ENCODE measurements around the gene MPST. TPM values are rescaled to one million over a fixed set of nuclear protein-coding genes. Genes with fewer than 3 reads are reported as not detected.

Gene MPST
- total and polyA plus RNA-seq, 4 experiments from 2014 or later = 3.7 to 7.4 (median 5.6) TPM

DNA sequence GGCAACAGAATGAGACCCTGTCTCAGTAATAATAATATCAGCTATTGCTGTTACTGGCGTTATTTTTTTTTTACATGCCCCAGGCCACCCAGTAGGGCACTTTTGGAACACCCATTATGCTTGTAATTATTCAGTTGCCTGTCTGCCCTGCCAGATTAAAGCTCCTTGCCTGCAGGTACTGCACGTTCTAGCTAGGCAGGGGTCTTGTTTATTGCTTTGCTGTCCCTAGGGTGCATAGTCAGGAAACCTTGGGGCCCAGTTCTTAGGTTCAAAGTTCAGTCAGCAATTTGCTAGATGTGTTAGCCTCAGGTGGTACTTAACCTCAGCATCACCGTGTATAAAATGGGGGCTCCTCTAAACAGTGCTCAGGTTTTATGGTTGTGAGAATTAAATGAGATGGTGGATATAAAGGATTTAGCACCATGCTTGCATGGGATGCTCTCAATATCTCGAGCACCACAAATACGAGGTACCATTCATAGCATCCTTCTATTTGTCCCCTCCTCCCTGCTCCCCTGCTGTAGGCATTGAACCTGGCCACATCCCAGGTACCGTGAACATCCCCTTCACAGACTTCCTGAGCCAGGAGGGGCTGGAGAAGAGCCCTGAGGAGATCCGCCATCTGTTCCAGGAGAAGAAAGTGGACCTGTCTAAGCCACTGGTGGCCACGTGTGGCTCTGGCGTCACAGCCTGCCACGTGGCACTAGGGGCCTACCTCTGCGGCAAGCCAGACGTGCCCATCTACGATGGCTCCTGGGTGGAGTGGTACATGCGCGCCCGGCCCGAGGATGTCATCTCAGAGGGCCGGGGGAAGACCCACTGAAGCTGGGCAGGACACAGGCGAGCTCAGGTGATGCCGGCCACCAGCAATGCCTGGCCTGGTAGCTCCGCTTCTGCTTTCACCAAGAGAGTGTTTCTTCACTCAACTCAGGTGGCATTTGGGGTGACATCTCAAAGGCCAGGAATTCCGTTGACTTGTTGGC is 9.4 kb downstream of the MPST start:
- POLR2A ChIA-PET (ENCODE audit: partially characterized antibody) = no interaction called here
- Histone ChIP-seq H3K27ac (ENCODE audit: low read depth, low read length) (no peak overlapping the region), H3K9me3 (ENCODE audit: control insufficient read depth in 1 of 2, low read length in 2 of 2) (no peaks in the 10 kb centered on the region), H3K36me3 (ENCODE audit: insufficient read depth, low read length) (no peaks in the 10 kb centered on the region), H3K4me3 (ENCODE audit: low read length in 2 of 2) (no peak overlapping the region), H3K4me1 (ENCODE audit: insufficient read depth, low read length) (no peaks in the 10 kb centered on the region), H3K27me3 (ENCODE audit: insufficient read depth, low read length) (no peaks in the 10 kb centered on the region)
- Mint-ChIP-seq H3K9me3 (peaks cover 0 to 2% (median 0%) of the 10 kb centered on the region in 8 donors), H3K4me3 (no peak overlapping the region), H3K4me1 (peaks cover 0 to 1% (median 0%) of the 10 kb centered on the region in 4 donors), H3K27me3 (no peaks in the 10 kb centered on the region), H3K36me3 (no peaks in the 10 kb centered on the region), H3K27ac (no peak overlapping the region)
- DNase-seq = no peak
- intact Hi-C loops (cut with micrococcal nuclease) = no loop called here
- CTCF ChIA-PET (ENCODE audit: partially characterized antibody) = interaction anchor here (1.3 kb wide), 1 partner anchor 9 kb away, joined by 4 read pairs; no protein-coding TSS in a partner anchor

DNA sequence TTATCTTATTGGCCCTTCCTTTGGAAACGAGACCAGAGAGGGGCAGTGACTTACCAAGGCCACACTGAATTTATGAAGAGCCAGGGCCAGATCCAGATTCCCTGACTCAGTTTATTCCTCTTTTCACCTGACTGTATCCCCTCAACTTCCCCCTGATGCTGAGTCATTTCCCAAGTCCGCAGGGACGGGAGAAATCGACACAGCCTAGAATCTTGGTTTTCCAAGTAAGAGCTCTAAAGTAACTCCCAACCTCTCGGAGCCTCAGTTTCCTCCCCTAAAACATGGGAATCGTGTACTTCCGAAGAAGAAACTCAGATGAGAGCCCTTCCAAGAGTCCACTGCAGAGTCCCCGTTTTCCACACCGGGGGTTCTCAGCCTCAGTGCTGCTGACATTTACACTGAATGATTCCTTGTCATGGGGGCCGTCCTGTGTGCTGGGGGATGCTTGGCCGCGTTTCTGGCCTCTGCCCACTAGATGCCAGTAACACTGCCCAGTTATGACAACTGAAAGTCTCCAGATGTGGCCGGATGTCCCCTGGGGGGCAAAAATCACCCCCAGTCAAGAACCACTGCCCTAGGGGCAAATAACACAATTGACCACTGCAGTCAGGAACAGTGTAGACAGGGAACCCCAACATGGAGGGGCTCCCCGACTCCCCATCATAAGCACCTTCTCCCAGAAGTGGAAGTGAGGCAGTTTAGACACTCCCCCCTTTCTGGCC is 11.2 kb downstream of the MPST start:
- peaks cover 0 to 5% of the 10 kb centered on the region in 2 donors for H3K27me3 Mint-ChIP-seq
- no peaks in the 10 kb centered on the region for H3K4me1 ChIP-seq (ENCODE audit: insufficient read depth, low read length)
- H3K4me1 Mint-ChIP-seq = no peaks in the 10 kb centered on the region
- no peak overlapping the region for H3K27ac Mint-ChIP-seq
- no peaks in the 10 kb centered on the region for H3K27me3 ChIP-seq (ENCODE audit: insufficient read depth, low read length)
- H3K27ac ChIP-seq (ENCODE audit: low read depth, low read length) = no peak overlapping the region
- H3K9me3 Mint-ChIP-seq = peaks cover 0 to 2% (median 0%) of the 10 kb centered on the region in 8 donors
- H3K4me3 ChIP-seq (ENCODE audit: low read length in 2 of 2) = no peak overlapping the region
- POLR2A ChIA-PET (ENCODE audit: partially characterized antibody) = no interaction called here
- no peaks in the 10 kb centered on the region for H3K36me3 ChIP-seq (ENCODE audit: insufficient read depth, low read length)
- H3K4me3 Mint-ChIP-seq = no peak overlapping the region
- no peaks in the 10 kb centered on the region for H3K36me3 Mint-ChIP-seq
- CTCF ChIA-PET (ENCODE audit: partially characterized antibody) = interaction anchor here (1.3 to 1.9 kb wide), 3 partner anchors 9 to 14 kb away, joined by 3 to 5 read pairs (median 4); no protein-coding TSS in a partner anchor
- DNase-seq = no peak
- intact Hi-C loops (cut with micrococcal nuclease) = no loop called here
- no peaks in the 10 kb centered on the region for H3K9me3 ChIP-seq (ENCODE audit: control insufficient read depth in 1 of 2, low read length in 2 of 2)

DNA sequence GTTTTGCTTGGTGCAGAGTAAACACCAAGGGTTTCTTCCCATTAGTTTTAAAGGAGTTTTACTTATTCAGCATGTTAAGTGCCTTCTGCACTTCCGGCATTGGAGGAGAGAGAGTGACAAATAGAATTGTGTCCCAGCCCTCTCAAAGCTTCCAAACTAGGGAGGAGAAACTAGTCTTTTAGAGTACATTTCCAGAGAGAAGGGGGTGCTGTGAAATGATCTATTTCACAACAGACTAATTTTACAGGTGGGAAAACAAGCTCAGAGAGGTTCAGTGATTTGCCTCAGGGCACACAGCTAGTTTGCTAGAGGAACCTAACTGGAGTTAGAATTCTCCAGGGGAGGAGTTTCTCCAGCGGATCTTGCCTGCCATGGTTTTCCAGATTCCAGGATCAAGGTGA is 12.6 kb downstream of the MPST start:
- no peaks in the 10 kb centered on the region for H3K4me1 Mint-ChIP-seq
- H3K27me3 Mint-ChIP-seq = peaks cover 0 to 12% of the 10 kb centered on the region in 2 donors
- no peaks in the 10 kb centered on the region for H3K36me3 Mint-ChIP-seq
- intact Hi-C loops (cut with micrococcal nuclease) = no loop called here
- Histone ChIP-seq H3K27ac (ENCODE audit: low read depth, low read length) (no peak overlapping the region), H3K27me3 (ENCODE audit: insufficient read depth, low read length) (no peaks in the 10 kb centered on the region), H3K9me3 (ENCODE audit: control insufficient read depth in 1 of 2, low read length in 2 of 2) (no peaks in the 10 kb centered on the region), H3K4me3 (ENCODE audit: low read length in 2 of 2) (no peak overlapping the region), H3K36me3 (ENCODE audit: insufficient read depth, low read length) (no peaks in the 10 kb centered on the region), H3K4me1 (ENCODE audit: insufficient read depth, low read length) (no peaks in the 10 kb centered on the region)
- ChIA-PET CTCF (ENCODE audit: partially characterized antibody) (interaction anchor here (1.9 to 2.6 kb wide), 2 partner anchors 10 to 12 kb away, joined by 5 to 13 read pairs; no protein-coding TSS in a partner anchor), POLR2A (ENCODE audit: partially characterized antibody) (no interaction called here)
- peaks cover 0 to 2% (median 0%) of the 10 kb centered on the region in 8 donors for H3K9me3 Mint-ChIP-seq
- DNase-seq = no peak
- H3K27ac Mint-ChIP-seq = no peak overlapping the region
- H3K4me3 Mint-ChIP-seq = no peak overlapping the region

DNA sequence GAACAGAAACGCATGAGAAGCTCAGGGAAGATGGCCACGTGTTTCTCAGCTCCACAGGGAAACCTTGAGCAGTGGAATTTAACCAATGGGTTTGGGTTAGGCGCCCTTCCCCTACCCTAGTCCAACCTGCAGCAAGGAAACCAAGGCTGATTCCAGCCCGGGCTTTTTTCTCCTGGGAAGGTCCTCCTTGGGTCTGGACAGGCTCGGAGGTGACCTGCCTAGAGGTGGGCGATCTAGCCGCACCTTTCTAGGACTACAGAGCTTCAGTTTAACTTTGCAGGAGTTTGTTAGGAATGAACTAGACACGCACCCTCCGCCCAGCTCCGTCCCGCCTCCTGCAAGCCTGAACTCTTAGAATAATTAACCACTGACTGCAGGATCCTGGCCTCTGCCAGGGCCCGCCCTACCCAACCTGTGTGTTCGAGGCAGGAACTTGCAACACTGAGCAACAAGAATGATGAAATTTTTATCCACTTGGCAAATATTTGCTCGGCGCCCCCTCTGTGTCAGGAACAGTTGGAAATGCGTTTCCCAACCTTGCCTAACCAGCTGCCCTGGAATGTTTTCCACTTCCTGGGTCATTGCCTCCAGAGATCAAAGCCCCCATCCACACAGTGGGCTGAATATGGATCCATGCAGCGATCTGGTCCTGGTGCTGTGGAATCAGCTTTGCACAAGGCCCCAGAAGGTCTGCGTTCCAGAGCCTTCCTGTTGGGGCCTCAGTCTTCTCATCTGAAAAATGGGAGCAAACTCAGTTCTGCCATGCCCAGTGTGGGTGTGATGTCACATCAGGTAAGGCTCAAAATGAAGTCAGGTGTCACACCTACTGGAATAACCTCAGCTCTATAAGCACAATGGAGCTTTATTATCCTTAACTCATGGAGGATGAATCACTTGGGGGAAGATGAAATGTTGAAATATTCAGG is 13.3 kb downstream of the MPST start:
- Mint-ChIP-seq H3K36me3 (no peaks in the 10 kb centered on the region), H3K4me3 (no peak overlapping the region), H3K27me3 (peaks cover 3 to 12% of the 10 kb centered on the region in 2 donors), H3K4me1 (no peaks in the 10 kb centered on the region), H3K27ac (no peak overlapping the region), H3K9me3 (peaks cover 0 to 2% (median 0%) of the 10 kb centered on the region in 8 donors)
- intact Hi-C loops (cut with micrococcal nuclease) = no loop called here
- no peak for DNase-seq
- H3K36me3 ChIP-seq (ENCODE audit: insufficient read depth, low read length) = no peaks in the 10 kb centered on the region
- ChIA-PET CTCF (ENCODE audit: partially characterized antibody) (interaction anchor here (1.9 to 2.6 kb wide), 2 partner anchors 11 to 12 kb away, joined by 5 to 13 read pairs; no protein-coding TSS in a partner anchor), POLR2A (ENCODE audit: partially characterized antibody) (no interaction called here)
- H3K4me1 ChIP-seq (ENCODE audit: insufficient read depth, low read length) = no peaks in the 10 kb centered on the region
- no peak overlapping the region for H3K27ac ChIP-seq (ENCODE audit: low read depth, low read length)
- H3K27me3 ChIP-seq (ENCODE audit: insufficient read depth, low read length) = no peaks in the 10 kb centered on the region
- no peaks in the 10 kb centered on the region for H3K9me3 ChIP-seq (ENCODE audit: control insufficient read depth in 1 of 2, low read length in 2 of 2)
- no peak overlapping the region for H3K4me3 ChIP-seq (ENCODE audit: low read length in 2 of 2)

DNA sequence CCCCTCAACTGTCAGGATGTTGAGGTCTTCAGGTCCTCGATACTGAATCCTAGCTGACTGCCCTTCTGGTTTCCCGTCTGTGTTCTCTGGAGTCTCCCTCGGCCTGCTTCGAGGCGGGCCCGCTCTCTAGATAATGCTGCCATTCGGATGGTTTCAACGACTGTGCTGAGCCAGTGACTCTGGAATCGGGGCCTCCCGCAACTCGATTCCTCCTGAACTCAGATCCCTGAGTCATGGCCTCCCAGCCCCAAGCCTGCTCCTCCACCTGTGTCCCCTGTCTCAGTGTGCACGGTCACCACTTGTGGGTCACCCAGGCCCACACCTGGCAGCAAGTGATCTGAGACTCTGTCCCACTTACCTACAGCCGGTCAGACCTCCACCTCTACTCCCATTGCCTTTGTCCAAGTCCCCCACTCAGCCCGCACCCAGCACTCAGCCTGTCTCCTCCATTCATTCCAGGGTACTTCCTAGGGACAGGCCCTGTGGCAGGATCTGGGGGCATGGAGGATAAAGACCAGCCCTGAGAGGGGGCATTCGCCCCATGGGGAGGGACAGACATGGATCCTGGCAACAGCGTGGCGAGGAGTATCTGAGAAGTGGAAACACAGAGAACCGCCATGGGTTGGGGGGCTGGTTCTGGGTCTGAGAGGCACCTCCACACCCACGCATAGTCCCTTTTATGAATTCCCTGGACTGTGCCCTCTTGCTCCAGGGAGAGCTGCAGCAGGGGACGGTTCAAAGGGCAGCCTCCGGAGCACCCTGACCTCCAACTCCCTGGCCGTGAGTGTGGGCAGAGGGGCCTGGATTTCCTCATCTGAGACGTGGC is 14.3 kb downstream of the MPST start:
- Mint-ChIP-seq H3K27me3 (peaks cover 3 to 12% of the 10 kb centered on the region in 2 donors), H3K9me3 (peaks cover 0 to 2% (median 0%) of the 10 kb centered on the region in 8 donors), H3K4me3 (no peak overlapping the region), H3K4me1 (no peaks in the 10 kb centered on the region), H3K27ac (peak overlapping the region in 2 of 7 donors; percentile 13 to 36), H3K36me3 (no peaks in the 10 kb centered on the region)
- Histone ChIP-seq H3K9me3 (ENCODE audit: control insufficient read depth in 1 of 2, low read length in 2 of 2) (no peaks in the 10 kb centered on the region), H3K27ac (ENCODE audit: low read depth, low read length) (no peak overlapping the region), H3K27me3 (ENCODE audit: insufficient read depth, low read length) (no peaks in the 10 kb centered on the region), H3K36me3 (ENCODE audit: insufficient read depth, low read length) (no peaks in the 10 kb centered on the region), H3K4me3 (ENCODE audit: low read length in 2 of 2) (no peak overlapping the region), H3K4me1 (ENCODE audit: insufficient read depth, low read length) (no peaks in the 10 kb centered on the region)
- DNase-seq = no peak
- ChIA-PET CTCF (ENCODE audit: partially characterized antibody) (interaction anchor here (2.6 kb wide), 1 partner anchor 12 kb away, joined by 13 read pairs; no protein-coding TSS in a partner anchor), POLR2A (ENCODE audit: partially characterized antibody) (no interaction called here)
- intact Hi-C loops (cut with micrococcal nuclease) = no loop called here

DNA sequence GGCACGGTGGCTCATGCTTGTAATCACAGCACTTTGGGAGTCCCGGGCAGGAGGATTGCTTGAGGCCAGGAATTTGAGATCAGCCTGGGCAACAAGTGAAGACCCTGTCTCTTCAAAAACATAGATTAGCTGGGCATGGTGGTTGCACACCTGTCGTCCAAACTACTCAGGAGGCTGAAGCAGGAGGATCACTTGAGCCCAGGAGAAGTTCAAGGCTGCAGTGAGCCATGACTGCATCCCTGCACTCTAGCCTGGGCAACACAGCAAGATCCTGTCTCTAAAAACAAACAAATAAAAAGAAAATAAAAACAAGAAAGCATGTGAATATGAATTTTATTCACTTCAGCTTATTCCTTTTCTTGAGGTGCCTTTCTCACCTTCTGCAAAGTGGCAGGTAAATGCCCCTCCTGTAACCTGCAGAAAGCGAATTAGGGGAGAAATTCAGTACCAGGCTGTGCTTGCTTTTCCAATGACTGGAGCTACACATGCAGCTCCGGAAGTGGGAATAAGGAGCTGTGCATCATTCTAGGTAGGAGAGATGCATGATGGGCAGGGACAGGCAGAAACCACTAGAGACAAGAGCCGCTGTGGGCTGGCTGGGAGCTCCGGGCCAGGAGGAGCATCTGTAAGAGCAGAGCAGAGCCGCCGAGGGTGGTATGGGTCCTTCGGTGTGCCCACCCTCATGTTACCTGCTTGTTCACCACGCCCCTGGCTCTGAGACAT is 17.3 kb downstream of the MPST start:
- no peak overlapping the region for H3K27ac ChIP-seq (ENCODE audit: low read depth, low read length)
- no peak overlapping the region for H3K4me3 Mint-ChIP-seq
- H3K27ac Mint-ChIP-seq = no peak overlapping the region
- no peaks in the 10 kb centered on the region for H3K27me3 ChIP-seq (ENCODE audit: insufficient read depth, low read length)
- ChIA-PET CTCF (ENCODE audit: partially characterized antibody) (interaction anchor here (0.7 to 0.8 kb wide), 2 partner anchors 9 to 93 kb away, joined by 4 to 5 read pairs; no protein-coding TSS in a partner anchor), POLR2A (ENCODE audit: partially characterized antibody) (no interaction called here)
- H3K36me3 ChIP-seq (ENCODE audit: insufficient read depth, low read length) = no peaks in the 10 kb centered on the region
- DNase-seq = no peak
- no peaks in the 10 kb centered on the region for H3K9me3 Mint-ChIP-seq
- H3K4me3 ChIP-seq (ENCODE audit: low read length in 2 of 2) = no peak overlapping the region
- H3K27me3 Mint-ChIP-seq = peaks cover 10 to 14% of the 10 kb centered on the region in 2 donors
- H3K4me1 Mint-ChIP-seq = no peaks in the 10 kb centered on the region
- intact Hi-C loops (cut with micrococcal nuclease) = no loop called here
- no peaks in the 10 kb centered on the region for H3K36me3 Mint-ChIP-seq
- no peaks in the 10 kb centered on the region for H3K9me3 ChIP-seq (ENCODE audit: control insufficient read depth in 1 of 2, low read length in 2 of 2)
- H3K4me1 ChIP-seq (ENCODE audit: insufficient read depth, low read length) = no peaks in the 10 kb centered on the region
